RWPE1 (cell line): Measurements from ENCODE around the gene TGM2.

Experiments
- CTCF ChIA-PET: fragments of 350-600 bp; sonication (Branson Sonifier 250); formaldehyde crosslinking; extraction: SDS; loops from one replicate; lab custom pipeline; 2021; lab: Yijun Ruan, JAX
- POLR2A ChIA-PET: fragments of 400-600 bp; formaldehyde crosslinking; extraction: SDS; loops from one replicate; lab custom pipeline; 2020; ENCODE audit warnings: antibody characterized with exemption; ENCODE audit not compliant: low non-redundant PET; lab: Yijun Ruan, JAX
- DNase-seq: peaks from one replicate; pipeline ENCODE4 v3.0.0; 2012; ENCODE audit warnings: low spot score
- H3K27ac ChIP-seq: fragments of 450-650 bp; 2 replicates; pipeline ENCODE4 v1.5.1; 2017
- CTCF ChIP-seq: fragments of 450-650 bp; conservative IDR thresholded peaks from 2 replicates; pipeline ENCODE4 v1.5.1; 2017; ENCODE audit warnings: low read depth, mild to moderate bottlenecking

The TGM2 gene

GRCh38 chr20:38165089-38165965 is at the start of gene TGM2:
Gene TGM2 (minus strand): TSS chr20:38165270. CDS start chr20:38165198, 72 bp downstream.
- DNase-seq: peak; percentile 71
- ChIA-PET CTCF (interaction anchor here (0.7 to 5.7 kb wide), 18 partner anchors 12 to 243 kb away, joined by 3 to 47 read pairs (median 5); no protein-coding TSS in a partner anchor), POLR2A (no interaction called here)
- H3K27ac ChIP-seq: peak within 1 kb of the TSS; percentile 86; the same call in 1 of the 2 replicates
- peak; percentile 89 for TF ChIP-seq CTCF

- no peak for TF ChIP-seq CTCF
- no peak overlapping the region for H3K27ac ChIP-seq
- ChIA-PET POLR2A (no interaction called here), CTCF (interaction anchor here (0.5 to 1.2 kb wide), 7 partner anchors 23 to 184 kb away, joined by 3 to 5 read pairs (median 4); no protein-coding TSS in a partner anchor)
- no peak for DNase-seq
These were observed 49.5 kb upstream of the TGM2 start for GRCh38 chr20:38214256-38215193.

GRCh38 chr20:38213607-38213940 is 48.5 kb upstream of the TGM2 start:
- no peak overlapping the region for H3K27ac ChIP-seq
- DNase-seq: no peak
- ChIA-PET CTCF (interaction anchor here (0.7 to 1.3 kb wide), 3 partner anchors 10 to 156 kb away, joined by 3 to 8 read pairs (median 4); no protein-coding TSS in a partner anchor), POLR2A (no interaction called here)
- TF ChIP-seq CTCF: no peak

- no peak for DNase-seq
- ChIA-PET POLR2A (no interaction called here), CTCF (interaction anchor here (0.7 to 1.3 kb wide), 4 partner anchors 11 to 155 kb away, joined by 3 to 8 read pairs (median 4); no protein-coding TSS in a partner anchor)
- no peak overlapping the region for H3K27ac ChIP-seq
- TF ChIP-seq CTCF: no peak
These were observed 47.9 kb upstream of the TGM2 start for GRCh38 chr20:38212806-38213606.

GRCh38 chr20:38211200-38212097 is 46.4 kb upstream of the TGM2 start:
- ChIA-PET CTCF (interaction anchor here (2.9 kb wide), 1 partner anchor 10 kb away, joined by 12 read pairs; no protein-coding TSS in a partner anchor), POLR2A (no interaction called here)
- DNase-seq: no peak
- TF ChIP-seq CTCF: no peak
- peak overlapping the region; percentile 49 for H3K27ac ChIP-seq
